Measurements from ENCODE around the gene GPR119.
"Not testable (repeated sequence)": the region's sequence is repeated elsewhere in the genome, so short reads cannot be mapped to it uniquely, and the experiment has no call there.

GPR119 gene

GRCh38 chrX:130338869-130339268 is 46.6 kb downstream of the GPR119 start:
- DNase-seq: not testable (repeated sequence)

DNA sequence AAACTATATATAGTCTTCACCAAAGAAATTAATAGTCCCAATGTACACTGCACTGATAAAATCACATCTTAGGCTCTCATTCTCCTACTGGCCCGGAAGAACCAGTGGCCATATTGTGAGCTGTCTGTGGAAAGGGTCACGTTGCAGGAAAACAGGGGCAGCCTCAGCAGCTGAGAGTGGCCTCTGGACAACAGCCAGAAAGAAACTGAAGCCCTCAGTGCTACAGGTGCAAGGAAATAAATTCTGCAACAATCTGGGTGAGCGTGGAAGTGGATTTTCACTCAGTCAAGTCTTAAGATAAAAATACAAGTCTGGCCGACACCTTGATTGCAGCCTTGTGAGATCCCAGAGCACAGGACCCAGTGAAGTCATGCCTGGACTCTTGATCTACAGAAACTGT is 48.9 kb downstream of the GPR119 start:
- no peak for DNase-seq

Measured in eye (tissue), 1 donor.